SK-N-MC (cell line): ENCODE results near the gene CDK4.

ENCODE experiments used
- EZH2 ChIP-seq: fragments of 200-600 bp; sonication (generic); IDR thresholded peaks from one replicate; pipeline ENCODE4 v1.6.1; 2017; ENCODE audit warnings: antibody characterized with exemption
- POLR2AphosphoS5 ChIP-seq: IDR thresholded peaks from 2 replicates; pipeline ENCODE4 v1.6.1; 2012; ENCODE audit warnings: mild to moderate bottlenecking, low read depth, low read length, borderline replicate concordance

DNA sequence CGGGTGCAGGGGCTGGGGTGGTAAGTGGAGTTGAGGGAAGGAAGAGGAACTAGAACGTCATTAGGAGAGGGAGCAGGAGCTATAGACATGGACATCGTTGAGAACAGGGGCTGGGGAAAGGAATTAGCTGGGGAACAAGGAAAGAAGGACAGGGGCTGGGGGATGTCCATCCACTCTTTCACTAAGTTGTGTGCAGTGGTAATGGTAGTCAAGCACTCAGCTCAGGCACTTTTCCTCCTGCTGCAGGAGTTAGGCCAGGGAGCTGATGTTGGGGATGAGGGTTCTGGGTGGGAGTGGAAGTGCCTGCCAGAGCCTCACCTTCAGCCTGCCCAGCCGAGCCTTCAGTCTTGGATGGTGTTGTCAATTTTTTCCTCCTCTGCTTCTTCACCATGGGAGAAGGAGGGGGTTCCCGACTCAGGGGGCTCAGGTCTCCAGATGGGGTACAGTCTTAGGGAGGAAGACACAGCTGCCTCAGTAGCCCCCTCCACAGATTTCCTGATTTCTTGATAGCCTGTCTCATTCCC lies 22.7 kb downstream of the CDK4 start:
- TF ChIP-seq POLR2AphosphoS5 (no peak), EZH2 (no peak)
